SU-DHL-6 (cell line): ENCODE measurements around the gene PPARG.

ENCODE experiments used
- CTCF ChIP-seq: fragments of 200-600 bp; sonication (generic); IDR thresholded peaks from one replicate; pipeline ENCODE4 v1.5.1; 2017; ENCODE audit warnings: antibody characterized with exemption, mild to moderate bottlenecking, low read length, moderate library complexity; ENCODE audit not compliant: insufficient read depth, poor library complexity, severe bottlenecking
- EZH2phosphoT487 ChIP-seq: fragments of 200-600 bp; sonication (generic), shearing (Covaris generic); conservative IDR thresholded peaks from 2 replicates; pipeline ENCODE4 v1.6.1; 2018; ENCODE audit warnings: mild to moderate bottlenecking, antibody characterized with exemption, low read length, moderate library complexity, mixed read lengths

GRCh38 chr3:12405432-12406272, 116.8 kb downstream of the PPARG start:
- TF ChIP-seq CTCF = no peak
- TF ChIP-seq EZH2phosphoT487 = no peak
